Stimulated activated CD8-positive, alpha-beta memory T cell treated with anti-CD3 and anti-CD28 coated beads, Interleukin-7, amount 100 ng/mL, for 24 hours (primary cell): Measurements from ENCODE around the gene CFD.
"Not testable (repeated sequence)": the region's sequence is repeated elsewhere in the genome, so short reads cannot be mapped to it uniquely, and the experiment has no call there.

ENCODE experiments used
- DNase-seq: peaks from one replicate; pipeline ENCODE4 v3.0.0-alpha.2; 2020; ENCODE audit warnings: low read depth

CFD gene

DNA sequence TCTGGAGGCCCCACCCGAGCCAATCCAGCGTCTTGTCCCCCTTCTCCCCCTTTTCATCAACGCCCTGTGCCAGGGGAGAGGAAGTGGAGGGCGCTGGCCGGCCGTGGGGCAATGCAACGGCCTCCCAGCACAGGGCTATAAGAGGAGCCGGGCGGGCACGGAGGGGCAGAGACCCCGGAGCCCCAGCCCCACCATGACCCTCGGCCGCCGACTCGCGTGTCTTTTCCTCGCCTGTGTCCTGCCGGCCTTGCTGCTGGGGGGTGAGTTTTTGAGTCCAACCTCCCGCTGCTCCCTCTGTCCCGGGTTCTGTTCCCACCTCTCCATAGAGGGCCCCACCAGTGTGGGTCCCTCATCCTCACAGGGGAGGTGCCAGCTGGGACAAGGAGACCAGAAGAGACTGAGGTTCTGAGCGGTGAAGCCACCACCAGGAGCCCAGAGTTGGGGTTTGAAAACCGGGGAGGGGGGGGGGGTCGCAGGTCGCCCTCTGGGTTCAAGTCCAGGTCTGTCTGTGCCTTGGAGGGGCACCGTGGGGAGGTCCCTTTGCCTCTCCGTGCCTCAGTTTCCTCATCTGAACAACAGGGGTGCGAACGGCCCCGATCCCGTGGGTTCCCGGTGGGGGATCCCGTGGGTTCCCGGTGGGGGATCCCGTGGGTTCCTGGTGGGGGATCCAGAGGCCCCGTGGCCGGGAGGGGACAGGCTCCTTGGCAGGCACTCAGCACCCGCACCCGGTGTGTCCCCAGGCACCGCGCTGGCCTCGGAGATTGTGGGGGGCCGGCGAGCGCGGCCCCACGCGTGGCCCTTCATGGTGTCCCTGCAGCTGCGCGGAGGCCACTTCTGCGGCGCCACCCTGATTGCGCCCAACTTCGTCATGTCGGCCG is 7.1 kb upstream of the CFD start, which contains the start of gene ELANE:
TSS of gene ELANE (plus strand) at position 168 of the 878 bp plus-strand sequence. CDS start at position 194, 26 bp downstream.
- no peak for DNase-seq

GRCh38 chr19:853014-853585 is 6.4 kb upstream of the CFD start:
- no peak for DNase-seq

- not testable (repeated sequence) for DNase-seq
Measured at GRCh38 chr19:853614-854220, 5.7 kb upstream of the CFD start.

- no peak for DNase-seq
Measured at GRCh38 chr19:854549-854948, 4.9 kb upstream of the CFD start.

- DNase-seq: no peak
Measured at GRCh38 chr19:855142-855541, 4.3 kb upstream of the CFD start.

DNA sequence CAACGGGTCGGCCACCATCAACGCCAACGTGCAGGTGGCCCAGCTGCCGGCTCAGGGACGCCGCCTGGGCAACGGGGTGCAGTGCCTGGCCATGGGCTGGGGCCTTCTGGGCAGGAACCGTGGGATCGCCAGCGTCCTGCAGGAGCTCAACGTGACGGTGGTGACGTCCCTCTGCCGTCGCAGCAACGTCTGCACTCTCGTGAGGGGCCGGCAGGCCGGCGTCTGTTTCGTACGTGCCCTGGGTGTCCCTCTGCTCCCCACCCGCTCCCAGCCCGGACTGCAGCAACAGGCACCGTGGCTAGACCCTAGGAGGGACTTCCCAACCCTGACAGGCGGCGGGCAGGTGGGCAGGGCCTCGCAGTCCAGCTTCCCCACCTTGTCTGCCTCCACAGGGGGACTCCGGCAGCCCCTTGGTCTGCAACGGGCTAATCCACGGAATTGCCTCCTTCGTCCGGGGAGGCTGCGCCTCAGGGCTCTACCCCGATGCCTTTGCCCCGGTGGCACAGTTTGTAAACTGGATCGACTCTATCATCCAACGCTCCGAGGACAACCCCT is 3.8 kb upstream of the CFD start:
- DNase-seq: no peak

GRCh38 chr19:858284-858683 is 1.2 kb upstream of the CFD start:
- no peak for DNase-seq

- no peak for DNase-seq
Measured at GRCh38 chr19:861141-861755, 1.8 kb downstream of the CFD start.

GRCh38 chr19:861756-862580 is 2.5 kb downstream of the CFD start:
- peak; percentile 49 for DNase-seq

- DNase-seq: peak; percentile 66
Measured at GRCh38 chr19:862581-863314, 3.3 kb downstream of the CFD start.

DNA sequence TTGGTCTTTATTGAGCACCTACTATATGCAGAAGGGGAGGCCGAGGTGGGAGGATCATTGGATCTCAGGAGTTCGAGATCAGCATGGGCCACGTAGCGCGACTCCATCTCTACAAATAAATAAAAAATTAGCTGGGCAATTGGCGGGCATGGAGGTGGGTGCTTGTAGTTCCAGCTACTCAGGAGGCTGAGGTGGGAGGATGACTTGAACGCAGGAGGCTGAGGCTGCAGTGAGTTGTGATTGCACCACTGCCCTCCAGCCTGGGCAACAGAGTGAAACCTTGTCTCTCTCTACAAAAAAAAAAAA is 3.8 kb downstream of the CFD start:
- no peak for DNase-seq

DNA sequence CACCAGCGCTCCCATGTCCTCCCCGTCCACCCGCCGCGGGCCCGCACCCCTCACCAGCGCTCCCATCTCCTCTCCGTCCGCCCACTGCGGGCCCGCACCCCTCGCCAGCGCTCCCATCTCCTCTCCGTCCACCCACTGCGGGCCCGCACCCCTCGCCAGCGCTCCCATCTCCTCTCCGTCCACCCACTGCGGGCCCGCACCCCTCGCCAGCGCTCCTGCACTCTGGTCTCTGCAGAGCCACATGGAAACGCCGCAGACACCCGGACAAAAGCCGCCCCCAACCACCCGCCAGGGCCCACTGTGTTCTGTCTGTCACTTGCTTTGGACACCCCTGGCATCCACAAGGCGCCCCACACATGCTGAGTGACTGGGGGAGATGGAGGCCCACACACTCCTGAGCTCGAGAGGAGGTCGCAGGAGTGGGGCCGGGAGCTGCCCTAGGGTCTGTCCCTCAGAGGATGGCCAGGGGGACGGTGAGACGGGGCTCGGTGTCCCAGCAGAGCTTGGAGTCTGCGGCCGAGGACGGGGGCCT is 7.4 kb downstream of the CFD start:
- DNase-seq: no peak

DNA sequence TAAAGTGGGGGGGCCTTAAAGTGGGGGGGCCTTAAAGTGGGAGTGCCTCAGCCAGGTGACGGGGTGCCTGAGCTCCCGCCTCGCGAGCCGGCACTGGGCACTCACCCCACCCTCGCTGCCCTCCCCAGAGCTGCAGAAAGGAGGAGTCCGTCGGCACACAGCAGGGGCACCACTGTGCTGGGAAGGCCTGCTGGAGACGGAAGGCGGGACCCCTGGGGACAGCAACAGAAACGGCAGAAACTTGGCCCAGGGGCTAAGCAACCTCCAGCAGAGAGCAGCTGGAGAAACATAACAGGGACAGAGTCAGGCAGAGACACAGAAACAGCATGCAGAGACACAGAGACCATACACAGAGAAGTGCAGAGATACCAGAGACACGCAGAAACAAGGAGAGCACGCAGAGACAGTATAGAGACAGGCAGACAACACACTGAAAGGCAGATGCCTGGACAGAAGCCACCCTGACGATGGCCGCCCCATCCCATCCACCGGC is 7.9 kb downstream of the CFD start:
- DNase-seq: no peak

DNA sequence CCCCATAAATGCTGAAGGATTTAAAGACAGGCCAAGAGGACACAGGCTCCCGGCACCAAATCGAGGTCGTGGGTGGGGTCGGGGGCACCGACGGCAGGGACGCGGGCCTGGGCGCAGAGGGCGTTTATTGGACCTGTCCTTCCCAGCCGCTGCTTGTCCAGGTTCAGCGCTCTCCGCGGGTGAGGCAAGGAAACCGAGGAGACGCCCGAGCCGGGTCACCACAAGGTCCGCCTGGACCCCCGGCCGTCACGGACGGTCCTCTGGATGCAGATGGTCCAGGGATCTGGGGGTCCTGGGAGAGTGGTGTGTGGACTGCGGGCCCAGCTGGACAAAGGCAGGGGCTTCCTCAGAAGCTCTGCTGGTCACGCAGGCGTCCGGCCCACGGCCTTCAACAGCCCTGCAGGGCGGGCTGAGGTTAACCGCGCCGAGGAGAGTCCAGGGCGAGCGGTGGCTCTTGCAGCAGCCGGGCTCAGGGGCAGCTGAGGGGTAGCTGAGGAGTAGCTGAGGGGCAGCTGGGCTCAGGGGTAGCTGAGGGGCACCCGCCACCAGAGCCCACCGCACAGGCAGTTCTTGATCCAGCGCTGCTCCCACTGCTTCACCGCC is 8.5 kb downstream of the CFD start:
- no peak for DNase-seq

DNA sequence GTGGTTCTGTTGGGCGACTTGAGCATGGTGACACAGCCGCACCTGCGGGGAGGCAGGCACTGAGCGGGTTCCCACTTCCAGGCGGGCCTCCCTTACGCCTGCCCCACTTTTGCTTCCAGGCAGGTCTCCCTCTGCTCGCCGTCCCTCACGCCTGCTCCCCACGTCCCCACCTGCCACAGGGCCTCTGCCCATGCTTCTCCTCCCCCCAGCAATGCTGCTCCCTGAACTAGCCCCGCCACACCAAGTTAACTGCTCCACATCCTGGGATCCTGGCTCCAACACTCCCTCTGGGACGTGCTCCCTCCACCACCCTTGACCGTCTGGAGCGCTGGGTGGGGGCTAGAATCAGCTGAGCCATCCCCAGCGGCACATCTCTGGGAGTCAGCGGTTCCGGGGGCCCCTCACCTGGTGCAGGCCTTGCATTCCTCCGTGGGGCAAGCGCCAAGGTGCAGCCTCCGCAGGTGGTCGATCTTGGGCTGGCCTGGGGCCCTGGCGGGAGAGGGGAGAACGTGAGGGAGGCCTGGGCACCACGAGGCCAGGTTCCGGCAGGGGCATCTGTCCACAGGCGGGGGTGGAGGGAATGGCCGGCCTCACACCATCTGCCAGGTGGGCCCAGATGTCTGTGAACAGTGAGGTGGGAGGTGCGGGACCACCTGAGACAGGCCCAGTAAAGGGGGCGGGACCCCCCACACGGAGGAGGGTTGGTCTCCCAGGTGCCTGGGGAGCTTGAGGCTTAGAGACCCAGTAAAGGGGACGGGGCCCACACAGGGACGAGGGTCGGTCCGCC is 9.2 kb downstream of the CFD start:
- DNase-seq: no peak

DNA sequence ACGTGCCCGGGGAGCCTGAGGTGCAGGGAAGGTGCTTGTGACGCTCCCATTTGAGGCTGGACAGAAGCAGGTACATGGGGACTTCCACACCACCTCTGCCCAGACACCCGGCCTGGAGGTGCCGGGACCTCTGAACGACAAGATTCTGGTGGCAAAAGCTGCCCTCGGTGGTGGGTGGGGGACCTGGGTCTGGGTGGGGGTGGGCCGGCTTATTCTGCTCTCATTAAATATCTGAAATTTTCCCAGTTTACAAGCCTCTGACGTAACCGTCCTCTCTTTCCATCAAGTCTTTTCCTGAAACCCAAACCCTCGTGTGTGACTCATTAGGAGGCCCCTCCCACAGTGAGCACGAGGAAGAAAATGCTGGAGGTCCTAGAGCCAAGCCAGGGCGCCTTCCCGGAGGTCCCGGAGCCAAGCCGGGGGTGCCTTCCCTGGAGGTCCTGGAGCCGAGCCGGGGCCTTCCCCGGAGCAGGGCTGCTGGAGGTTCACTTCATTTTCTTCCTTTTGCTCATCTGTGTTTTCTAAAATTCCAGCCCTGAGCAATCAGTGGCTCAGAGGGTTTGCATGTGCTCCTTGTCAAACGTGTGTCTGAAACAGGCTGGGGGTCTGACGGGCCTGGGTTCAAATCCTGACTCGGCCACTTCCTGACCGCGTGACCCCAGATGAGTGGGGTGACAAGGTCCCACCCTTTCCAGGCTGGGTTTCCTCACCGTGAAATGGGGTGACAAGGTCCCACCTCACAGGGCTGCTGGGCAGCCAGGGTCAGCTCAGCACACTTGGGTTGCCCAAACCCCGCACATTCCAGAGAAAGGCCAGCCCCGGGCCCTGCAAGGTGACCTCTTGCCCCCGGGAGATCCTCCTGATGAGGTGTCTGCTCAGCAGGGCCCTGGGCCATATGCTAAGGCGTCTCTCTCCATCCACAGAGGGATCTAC is 10.0 kb downstream of the CFD start:
- no peak for DNase-seq

DNA sequence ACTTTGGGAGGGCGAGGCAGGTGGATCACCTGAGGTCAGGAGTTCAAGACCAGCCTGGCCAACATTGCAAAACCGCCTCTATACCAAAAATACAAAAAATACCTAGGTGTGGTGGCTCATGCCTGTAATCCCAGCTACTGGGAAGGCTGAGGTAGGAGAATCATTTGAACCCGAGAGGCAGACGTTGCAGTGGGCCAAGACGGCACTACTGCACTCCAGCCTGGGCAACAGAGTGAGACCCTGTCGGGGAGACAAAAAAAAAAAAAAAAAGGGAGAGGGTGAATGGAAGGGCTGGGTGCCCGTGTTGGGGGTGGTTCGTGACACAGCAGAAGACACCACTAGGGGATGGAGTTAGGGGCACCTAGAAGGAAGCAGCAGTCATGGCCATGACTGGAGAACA is 10.8 kb downstream of the CFD start:
- DNase-seq: no peak

DNA sequence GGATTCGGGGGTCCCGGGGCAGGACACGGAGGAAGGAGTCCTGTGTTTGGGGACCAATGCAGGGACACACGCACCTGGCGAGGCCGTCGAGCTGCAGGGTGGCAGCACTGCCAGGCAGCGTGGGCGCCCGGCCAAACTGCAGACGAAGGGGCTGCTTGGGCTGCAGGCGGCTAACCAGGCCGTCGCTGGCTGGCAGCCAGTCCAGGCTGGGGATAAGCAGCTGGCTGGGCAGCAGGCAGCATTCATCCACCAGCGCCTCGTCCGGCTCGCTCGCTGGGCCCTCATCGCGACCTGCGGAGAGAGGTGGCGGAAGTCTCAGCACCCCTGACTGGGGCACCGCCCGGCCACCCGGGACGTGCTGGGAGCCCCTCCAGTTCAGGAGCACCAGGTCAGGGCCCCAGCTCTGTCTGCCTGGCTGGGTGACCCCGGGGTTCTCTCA is 11.5 kb downstream of the CFD start:
- DNase-seq: no peak
